ENCODE data around the gene C9orf50.
"Not testable (repeated sequence)": the region's sequence is repeated elsewhere in the genome, so short reads cannot be mapped to it uniquely, and the experiment has no call there.

The C9orf50 gene

DNA sequence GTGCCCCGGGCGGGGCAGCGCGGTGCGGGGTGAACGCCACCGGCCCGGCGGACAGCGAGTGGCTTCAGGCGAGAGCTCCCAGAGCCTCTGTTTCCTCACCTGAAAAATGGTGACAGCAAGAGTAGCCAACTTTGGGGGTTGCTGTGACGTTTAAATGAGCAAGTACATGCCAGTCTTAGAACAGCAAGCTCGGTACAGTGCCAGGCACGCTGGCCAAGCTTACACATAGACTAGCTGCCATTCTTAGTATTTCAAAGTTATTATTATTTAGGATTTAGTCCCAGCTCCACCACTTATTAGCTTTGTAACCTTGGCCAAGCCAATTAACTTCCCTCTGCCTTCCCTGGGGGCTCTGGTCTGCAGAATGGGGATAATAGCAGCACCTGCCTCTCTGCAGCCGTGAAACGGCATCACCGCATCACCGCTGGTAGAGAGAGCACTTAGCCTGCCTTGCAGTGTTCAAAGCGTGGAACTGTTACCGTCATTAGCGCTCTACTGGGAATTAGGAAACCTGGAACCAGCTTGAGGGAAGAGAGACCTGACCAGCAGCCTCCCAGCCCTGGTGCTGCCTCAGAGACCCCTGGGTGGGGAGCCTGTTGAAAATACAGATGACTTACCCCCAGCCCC is at the start of gene C9orf50:
C9orf50 (minus strand) TSS at position 433 of the 627 bp plus-strand sequence. CDS start 527 bp downstream, outside the sequence.
- DNase-seq, result no peak

- DNase-seq, result no peak
Measured at GRCh38 chr9:129669946-129670345, 49.0 kb upstream of the C9orf50 start.

DNA sequence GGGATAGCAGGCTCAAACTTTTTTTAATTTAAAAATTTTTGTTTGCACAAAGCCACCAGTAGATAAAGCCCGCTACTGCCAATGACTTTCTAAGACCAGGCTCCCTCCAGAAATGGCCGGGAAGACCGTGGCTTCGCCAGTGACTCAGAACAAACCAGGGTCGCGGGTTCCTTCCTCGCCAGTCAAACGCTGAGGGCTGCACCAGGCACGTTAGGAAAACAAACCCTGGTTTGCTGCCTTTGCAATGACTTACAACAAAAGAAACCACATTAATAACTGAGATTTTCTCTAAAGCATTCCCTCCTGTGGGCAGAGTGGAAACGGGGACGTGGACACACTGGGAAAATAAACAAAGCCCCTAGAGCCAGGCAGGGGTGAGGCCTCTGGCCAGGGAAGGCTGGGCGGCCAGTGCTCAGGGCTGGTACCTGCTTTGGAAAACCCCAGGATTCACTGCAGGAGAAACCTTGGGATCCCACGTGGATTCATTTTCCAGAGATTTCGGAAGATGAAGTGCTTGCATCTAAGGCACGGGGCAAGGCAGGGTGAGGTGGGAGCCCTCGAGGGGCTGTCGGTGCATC is 48.3 kb upstream of the C9orf50 start:
- no peak for DNase-seq

- no peak for DNase-seq
Measured at GRCh38 chr9:129667850-129668249, 46.9 kb upstream of the C9orf50 start.

DNA sequence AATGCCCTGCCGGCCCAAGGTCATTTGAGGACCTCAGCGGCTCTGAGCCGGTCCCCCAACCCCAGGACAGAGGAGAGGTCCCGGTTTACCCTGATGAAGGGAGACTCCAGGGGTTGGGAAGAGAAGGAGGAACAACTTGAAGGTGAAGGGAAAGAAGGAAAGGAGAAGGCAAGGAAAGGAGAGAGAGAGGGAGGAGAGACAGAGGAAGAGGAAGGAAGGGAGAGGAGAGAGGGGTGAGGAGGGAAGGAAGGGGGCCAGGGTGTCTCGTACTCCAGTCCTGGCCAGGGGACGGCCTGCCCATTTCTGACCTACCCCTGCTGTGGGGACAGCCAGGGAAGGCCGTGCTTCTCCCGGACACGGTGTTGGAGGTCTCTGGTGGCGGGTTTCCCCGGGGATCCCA is 46.5 kb upstream of the C9orf50 start:
- no peak for DNase-seq

DNA sequence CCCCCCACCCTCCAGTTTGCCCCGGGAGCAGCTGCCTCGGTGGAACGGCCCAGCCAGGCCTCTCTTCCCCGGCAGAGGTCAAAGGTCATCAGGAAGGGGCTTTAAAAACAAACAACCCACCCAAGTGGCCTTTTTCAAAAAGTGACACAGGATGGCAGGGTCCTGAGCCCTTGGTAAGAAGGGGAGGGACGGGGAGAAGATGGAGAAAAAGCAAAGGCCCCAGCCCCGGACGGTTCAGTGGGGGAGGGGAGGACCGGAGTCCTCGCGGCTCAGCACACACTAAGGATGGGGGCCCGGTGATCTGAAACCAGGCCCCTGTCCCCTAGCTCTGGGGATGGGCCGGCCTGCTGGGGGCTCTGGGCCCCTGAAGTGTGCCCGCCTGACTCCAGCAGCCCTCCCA is 45.7 kb upstream of the C9orf50 start:
- no peak for DNase-seq

DNA sequence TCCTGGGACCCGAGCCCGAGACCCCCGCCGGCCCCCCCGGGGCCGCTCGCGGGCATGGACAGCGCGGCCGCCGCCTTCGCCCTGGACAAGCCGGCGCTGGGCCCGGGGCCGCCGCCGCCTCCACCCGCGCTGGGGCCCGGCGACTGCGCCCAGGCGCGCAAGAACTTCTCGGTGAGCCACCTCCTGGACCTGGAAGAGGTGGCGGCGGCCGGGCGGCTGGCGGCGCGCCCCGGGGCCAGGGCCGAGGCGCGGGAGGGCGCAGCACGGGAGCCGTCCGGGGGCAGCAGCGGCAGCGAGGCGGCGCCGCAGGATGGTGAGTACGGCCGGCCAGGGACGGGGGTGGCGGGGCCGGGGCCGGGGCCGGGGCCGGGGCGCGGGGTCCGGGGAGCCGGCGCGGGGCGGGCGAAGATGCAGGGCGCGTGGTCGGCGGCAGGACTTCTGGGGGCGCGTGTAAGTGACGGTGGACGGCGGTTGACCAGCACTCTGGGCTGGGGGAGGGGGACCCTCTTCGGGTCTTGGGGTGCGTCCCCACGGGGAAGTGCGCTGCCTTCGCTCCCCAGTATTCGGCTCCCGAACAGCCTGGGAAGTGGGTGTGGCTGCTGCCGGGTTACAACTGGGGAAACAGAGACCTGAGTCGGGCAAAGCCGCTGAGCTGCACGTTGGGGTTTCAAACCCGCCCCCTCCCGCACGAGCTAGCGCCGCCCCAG is 45.1 kb upstream of the C9orf50 start:
- no peak for DNase-seq

GRCh38 chr9:129665389-129665775 is 44.5 kb upstream of the C9orf50 start, which contains the start of gene PRRX2:
TSS of gene PRRX2 (plus strand) at chr9:129665647. CDS start at chr9:129665868, 221 bp downstream.
- DNase-seq, result no peak

DNA sequence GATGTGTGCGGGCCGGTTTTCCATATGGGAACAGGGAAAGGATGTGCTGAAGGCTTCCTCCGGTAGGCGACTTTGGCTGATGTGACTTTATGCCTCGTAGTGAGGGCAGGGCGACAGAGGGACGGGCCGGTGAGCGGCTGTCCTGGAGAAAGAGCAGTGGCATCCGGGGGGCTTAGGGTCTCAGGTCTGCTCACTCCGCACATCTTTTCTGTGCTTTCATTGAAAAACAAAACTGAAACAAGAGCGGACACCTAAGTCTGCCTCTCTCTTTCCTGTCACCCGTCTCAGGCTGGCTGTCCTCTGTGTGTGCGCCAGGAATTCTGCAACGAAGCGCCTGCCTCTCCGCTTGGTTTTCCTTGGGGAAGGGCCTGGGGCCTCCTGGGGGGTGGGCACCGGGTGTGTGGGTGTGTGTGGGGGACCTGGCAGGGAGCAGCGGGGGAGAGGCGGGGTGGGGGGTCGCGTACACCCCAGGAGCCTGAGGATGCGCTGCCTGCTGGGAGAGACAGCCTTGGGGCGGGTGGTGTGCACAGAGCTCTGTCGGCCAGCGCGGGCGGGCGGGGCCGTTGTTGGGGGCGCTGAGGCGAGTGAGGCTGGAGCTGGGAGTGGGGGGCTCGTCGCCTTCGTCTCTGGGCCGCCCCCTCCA is 44.0 kb upstream of the C9orf50 start:
- no peak for DNase-seq

- DNase-seq, result not testable (repeated sequence)
Measured at GRCh38 chr9:129662239-129662638, 41.3 kb upstream of the C9orf50 start.

DNA sequence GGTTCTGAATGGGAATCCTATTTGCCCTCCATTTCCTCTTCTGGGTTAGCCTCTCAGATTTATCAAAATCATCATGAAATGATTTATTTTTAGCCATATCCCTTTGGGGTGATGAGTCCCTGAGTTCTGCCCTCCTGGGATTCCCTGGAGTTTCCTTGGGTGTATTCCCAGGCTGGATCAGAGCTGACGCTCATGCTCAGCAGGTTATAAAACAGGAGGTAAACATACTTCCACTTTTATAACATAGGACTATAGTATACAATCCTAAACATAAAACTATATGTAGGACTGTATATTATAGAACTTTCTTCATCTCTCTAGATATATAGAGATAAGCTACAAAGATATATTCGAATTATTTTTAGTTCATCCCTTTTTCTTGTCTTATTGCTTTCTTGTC is 40.1 kb upstream of the C9orf50 start:
- DNase-seq, result no peak

- DNase-seq, result no peak
Measured at GRCh38 chr9:129656795-129657390, 36.0 kb upstream of the C9orf50 start.

DNA sequence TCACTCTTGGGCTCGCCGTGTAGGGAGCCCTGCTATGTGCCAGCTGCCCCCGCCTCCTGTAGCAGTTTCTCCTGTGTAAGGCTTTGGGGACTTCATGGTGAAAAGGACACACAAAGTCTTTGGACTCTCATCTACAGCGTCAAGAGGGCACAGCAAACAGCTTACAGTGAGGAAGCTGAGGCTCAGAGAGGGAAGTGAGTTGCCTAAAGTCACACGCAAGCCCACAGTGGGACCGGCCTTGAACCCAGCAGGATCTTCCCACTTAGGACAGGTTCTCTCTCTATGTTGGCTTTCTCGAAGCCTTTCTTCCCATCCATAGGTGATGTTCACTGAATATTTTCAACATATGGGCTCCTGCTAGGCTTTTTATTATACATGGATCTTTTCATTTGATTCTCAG is 34.8 kb upstream of the C9orf50 start:
- DNase-seq, result no peak

- no peak for DNase-seq
Measured at GRCh38 chr9:129655154-129655553, 34.3 kb upstream of the C9orf50 start.

- DNase-seq, result no peak
Measured at GRCh38 chr9:129654554-129655040, 33.7 kb upstream of the C9orf50 start.

GRCh38 chr9:129653823-129654553 is 33.1 kb upstream of the C9orf50 start:
- no peak for DNase-seq

DNA sequence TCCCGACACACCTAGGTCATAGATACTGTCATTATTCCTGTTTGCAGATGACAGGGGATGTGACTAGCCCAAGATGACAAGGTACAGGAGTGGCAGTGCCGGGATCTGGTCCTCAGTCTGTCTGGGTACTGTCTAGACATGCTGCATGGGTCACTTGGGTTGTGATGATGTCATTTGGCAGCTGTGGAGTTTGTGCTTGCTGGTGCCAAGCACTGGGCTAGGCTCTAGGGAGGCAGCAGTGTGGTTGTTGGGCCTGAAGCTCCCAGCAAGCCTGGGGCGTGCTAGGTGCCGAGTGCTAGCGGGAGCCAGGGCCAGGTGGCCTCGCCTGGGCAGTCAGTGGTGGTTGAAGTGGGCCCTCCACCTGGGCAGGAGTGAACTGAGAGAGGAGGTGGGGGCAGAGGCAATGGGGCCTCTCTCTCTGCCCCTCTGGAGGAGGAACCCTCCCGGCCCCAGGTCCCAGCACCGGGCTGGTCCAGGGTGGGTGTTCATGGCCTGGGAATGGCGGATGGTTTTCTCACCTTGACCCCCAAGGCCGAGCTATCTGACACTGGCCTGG is 29.9 kb upstream of the C9orf50 start:
- DNase-seq, result no peak

DNA sequence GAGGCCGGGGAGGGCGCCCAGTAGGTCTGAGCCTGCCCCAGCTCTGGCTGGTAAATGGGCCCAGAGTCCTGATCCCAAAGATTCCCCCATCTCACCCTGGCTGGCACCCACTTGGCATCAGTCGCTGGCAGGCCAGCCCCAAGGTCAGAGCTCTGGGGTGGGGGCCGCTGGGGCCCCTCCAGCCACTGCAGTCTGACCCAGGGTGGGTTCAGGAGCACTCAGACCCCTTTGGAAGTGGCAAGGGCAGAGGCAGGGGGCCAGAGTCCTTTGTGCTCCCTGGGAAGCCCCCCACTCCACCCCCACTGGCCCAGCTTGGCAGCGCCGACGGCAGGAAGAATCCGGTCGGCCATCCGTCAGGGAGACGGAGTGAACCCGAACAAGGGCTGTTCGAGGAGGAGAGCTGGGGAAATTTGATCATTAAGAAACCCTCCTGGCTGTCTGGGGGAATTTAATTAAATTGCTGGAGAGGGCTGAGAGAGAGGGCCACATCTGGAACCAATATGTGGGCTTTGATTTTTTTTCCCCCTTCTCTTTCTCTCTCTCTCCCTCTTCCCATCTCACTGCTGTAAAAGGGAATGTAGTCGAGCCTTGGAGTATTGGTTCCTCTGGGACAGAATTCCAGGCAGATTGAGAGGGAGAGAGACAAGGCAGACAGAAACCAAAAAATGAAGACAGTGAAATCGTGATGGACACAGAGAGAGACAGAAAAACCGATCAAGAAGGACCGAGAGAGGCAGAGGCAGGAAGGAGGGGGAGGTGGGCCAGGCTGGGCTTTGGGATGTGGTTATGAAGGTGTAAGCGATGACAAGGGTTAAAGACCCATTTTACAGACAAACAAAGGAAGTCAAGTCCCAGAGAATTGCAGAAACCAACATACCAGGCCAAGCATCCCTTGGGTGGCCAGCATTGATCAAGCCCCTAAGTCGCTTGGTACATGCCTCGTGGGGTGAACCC is 29.1 kb upstream of the C9orf50 start:
- no peak for DNase-seq

- DNase-seq, result no peak
Measured at GRCh38 chr9:129648764-129649115, 27.8 kb upstream of the C9orf50 start.

DNA sequence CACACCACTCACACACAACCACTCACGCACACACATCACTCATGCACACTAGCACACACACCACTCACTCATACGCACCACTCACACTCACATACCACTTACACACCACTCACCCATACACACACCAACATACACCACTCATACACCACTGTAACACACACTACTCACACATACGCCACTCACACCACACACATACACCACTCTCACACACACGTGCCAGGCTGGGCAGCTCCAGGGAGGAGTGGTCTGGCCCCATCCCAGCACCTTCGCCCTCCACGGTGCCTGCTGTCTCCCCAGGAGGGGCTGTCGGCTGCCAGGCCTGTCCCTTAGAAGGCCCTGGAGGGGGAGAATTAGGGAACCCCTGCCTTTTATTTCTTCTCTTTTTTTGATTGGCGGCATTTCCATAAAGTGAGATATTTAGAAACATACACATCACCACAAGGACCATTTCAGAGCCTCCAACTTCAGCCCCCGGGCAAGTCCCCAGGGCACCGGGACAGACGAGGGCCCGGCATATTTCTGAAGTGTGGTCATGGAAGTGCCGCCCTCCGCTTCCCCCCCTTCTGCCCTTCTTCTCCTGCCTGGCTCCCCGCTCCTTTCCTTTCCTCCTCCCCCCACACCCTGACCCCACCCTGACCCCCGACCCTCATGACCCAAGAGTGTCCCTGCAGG is 27.3 kb upstream of the C9orf50 start:
- DNase-seq, result no peak
